Measurements from ENCODE around the gene ANXA2. TPM values are rescaled to one million over a fixed set of nuclear protein-coding genes. Genes with fewer than 3 reads are reported as not detected.

The ANXA2 gene
- total RNA-seq, 1 donor, result 3,136 TPM

DNA sequence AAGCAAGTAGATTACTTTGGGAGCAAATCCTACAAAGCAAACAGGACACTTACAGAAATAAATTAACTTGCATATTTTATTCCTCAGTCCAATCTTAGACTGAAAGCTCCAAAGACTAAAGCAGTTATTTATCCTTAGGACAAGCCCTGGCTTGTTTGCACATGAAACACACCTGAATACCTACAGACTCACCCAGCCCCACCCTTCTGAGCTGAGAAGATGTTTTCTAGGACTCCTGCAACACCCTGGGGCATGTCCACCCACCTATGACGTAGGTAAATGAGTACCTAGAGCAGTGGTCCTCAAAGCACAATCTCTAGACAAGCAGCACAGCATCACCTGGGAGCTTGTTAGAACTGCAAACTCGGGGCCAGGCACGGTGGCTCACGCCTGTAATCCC lies 80.8 kb downstream of the ANXA2 start:
- no peak for DNase-seq (ENCODE audit: low read depth)
- H3K4me3 ChIP-seq (ENCODE audit: low read depth, low read length), result no peak overlapping the region
- TF ChIP-seq, protein P1, sequence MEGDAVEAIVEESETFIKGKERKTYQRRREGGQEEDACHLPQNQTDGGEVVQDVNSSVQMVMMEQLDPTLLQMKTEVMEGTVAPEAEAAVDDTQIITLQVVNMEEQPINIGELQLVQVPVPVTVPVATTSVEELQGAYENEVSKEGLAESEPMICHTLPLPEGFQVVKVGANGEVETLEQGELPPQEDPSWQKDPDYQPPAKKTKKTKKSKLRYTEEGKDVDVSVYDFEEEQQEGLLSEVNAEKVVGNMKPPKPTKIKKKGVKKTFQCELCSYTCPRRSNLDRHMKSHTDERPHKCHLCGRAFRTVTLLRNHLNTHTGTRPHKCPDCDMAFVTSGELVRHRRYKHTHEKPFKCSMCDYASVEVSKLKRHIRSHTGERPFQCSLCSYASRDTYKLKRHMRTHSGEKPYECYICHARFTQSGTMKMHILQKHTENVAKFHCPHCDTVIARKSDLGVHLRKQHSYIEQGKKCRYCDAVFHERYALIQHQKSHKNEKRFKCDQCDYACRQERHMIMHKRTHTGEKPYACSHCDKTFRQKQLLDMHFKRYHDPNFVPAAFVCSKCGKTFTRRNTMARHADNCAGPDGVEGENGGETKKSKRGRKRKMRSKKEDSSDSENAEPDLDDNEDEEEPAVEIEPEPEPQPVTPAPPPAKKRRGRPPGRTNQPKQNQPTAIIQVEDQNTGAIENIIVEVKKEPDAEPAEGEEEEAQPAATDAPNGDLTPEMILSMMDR (IDR thresholded peaks at IDR 0.05; ENCODE audit: insufficient read depth, low read length), result no peak

DNA sequence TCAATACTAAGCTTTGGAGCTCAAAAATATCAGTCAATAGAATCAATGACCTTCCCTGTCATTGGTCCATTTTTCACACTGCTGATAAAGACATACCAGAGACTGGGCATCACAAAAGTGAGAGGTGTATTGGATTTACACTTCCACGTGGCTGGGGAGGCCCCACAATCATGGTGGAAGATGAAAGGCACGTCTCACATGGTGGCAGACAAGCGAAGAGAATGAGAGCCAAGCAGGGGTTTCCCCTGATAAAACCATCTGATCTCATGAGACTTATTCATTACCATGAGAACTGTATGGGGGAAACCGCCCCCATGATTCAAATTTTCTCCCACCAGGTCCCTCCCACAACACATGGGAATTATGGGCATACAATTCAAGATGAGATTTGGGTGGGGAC lies 81.9 kb downstream of the ANXA2 start:
- H3K4me3 ChIP-seq (ENCODE audit: low read depth, low read length), result no peak overlapping the region
- TF ChIP-seq, protein P1 (IDR thresholded peaks at IDR 0.05; ENCODE audit: insufficient read depth, low read length), result no peak
- DNase-seq (ENCODE audit: low read depth), result no peak

DNA sequence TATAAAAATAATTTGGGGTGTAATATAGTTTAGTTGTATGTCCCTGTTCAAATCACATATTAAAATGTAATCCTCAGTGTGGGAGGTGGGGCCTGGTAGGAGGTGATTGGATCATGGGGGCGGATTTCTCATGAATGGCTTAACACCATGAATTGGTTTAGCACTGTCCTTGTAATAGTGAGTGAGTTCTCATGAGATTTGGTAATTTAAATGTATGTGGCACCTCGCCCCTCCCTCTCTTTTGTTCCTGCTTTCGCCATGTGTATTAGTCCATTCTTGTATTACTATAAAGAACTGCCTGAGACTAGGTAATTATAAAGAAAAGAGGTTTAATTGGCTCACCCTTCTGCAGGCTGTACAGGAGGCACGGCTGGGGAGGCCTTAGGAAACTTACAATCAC lies 83.9 kb downstream of the ANXA2 start:
- no peak overlapping the region for H3K4me3 ChIP-seq (ENCODE audit: low read depth, low read length)
- DNase-seq (ENCODE audit: low read depth), result no peak
- TF ChIP-seq, protein P1 (IDR thresholded peaks at IDR 0.05; ENCODE audit: insufficient read depth, low read length), result no peak

- DNase-seq (ENCODE audit: low read depth), result no peak
- TF ChIP-seq, protein P1 (IDR thresholded peaks at IDR 0.05; ENCODE audit: insufficient read depth, low read length), result no peak
- no peak overlapping the region for H3K4me3 ChIP-seq (ENCODE audit: low read depth, low read length)
Measured at GRCh38 chr15:60307034-60307433, 90.8 kb downstream of the ANXA2 start.

GRCh38 chr15:60301024-60301423 lies 96.8 kb downstream of the ANXA2 start:
- DNase-seq (ENCODE audit: low read depth), result no peak
- TF ChIP-seq, protein P1 (IDR thresholded peaks at IDR 0.05; ENCODE audit: insufficient read depth, low read length), result no peak
- H3K4me3 ChIP-seq (ENCODE audit: low read depth, low read length), result no peak overlapping the region

GRCh38 chr15:60299452-60300047 lies 98.2 kb downstream of the ANXA2 start:
- TF ChIP-seq, protein P1 (IDR thresholded peaks at IDR 0.05; ENCODE audit: insufficient read depth, low read length), result no peak
- DNase-seq (ENCODE audit: low read depth), result no peak

More at GRCh38 chr15:60299452-60300047, 98.2 kb downstream of the ANXA2 start:
- no peak overlapping the region for H3K4me3 ChIP-seq (ENCODE audit: low read depth, low read length)

Small RNAs within 50 kb of the gene (small RNA-seq; reads per million reads assigned to genes)
- gene AC087385.3, result not detected

Other genes with a start within 250 kb of the ANXA2 start
- gene ICE2, start 81.2 kb upstream of the ANXA2 start, total RNA-seq (ENCODE audit: low replicate concordance), result 37.0 and 38.6 TPM in 2 replicates